Activated CD8-positive, alpha-beta memory T cell treated with anti-CD3 and anti-CD28 coated beads for 4 hours (primary cell): Measurements from ENCODE around the gene CRYZL1.
"Not testable (repeated sequence)": the region's sequence is repeated elsewhere in the genome, so short reads cannot be mapped to it uniquely, and the experiment has no call there.

Experiments
- DNase-seq, 2 donors: peaks; one replicate each; pipeline ENCODE4 v3.0.0-alpha.2; 2020; ENCODE audit warnings: low read depth in 2 of 2

Gene CRYZL1

GRCh38 chr21:33626151-33626550 lies 15.4 kb downstream of the CRYZL1 start:
- not testable (repeated sequence) for DNase-seq

- no peak for DNase-seq
Measured at GRCh38 chr21:33622253-33622652, 19.3 kb downstream of the CRYZL1 start.

GRCh38 chr21:33619726-33620125 lies 21.8 kb downstream of the CRYZL1 start:
- DNase-seq, result no peak

GRCh38 chr21:33618407-33618806 lies 23.1 kb downstream of the CRYZL1 start:
- DNase-seq, result no peak

- DNase-seq, result not testable (repeated sequence)
Measured at GRCh38 chr21:33617565-33617964, 24.0 kb downstream of the CRYZL1 start.

- no peak for DNase-seq
Measured at GRCh38 chr21:33611006-33611744, 30.4 kb downstream of the CRYZL1 start.

GRCh38 chr21:33608559-33608958 lies 33.0 kb downstream of the CRYZL1 start:
- DNase-seq, result no peak

GRCh38 chr21:33598051-33598450 lies 43.5 kb downstream of the CRYZL1 start:
- no peak for DNase-seq

- peak; percentile 66 to 70 for DNase-seq
Measured at GRCh38 chr21:33588485-33589335, 52.8 kb downstream of the CRYZL1 start, which contains the start of gene DONSON. Gene DONSON (minus strand): TSS chr21:33588684. CDS start chr21:33588641, 43 bp downstream.

- DNase-seq, result no peak
Measured at GRCh38 chr21:33587792-33588484, 53.6 kb downstream of the CRYZL1 start.

- DNase-seq, result no peak
Measured at GRCh38 chr21:33586927-33587326, 54.6 kb downstream of the CRYZL1 start.

- DNase-seq, result no peak
Measured at GRCh38 chr21:33584455-33584854, 57.1 kb downstream of the CRYZL1 start.

GRCh38 chr21:33578959-33579542 lies 62.5 kb downstream of the CRYZL1 start:
- DNase-seq, result no peak

GRCh38 chr21:33578214-33578613 lies 63.3 kb downstream of the CRYZL1 start:
- no peak for DNase-seq

GRCh38 chr21:33576741-33577141 lies 64.8 kb downstream of the CRYZL1 start:
- DNase-seq, result not testable (repeated sequence)

- DNase-seq, result no peak
Measured at GRCh38 chr21:33572350-33572749, 69.2 kb downstream of the CRYZL1 start.

GRCh38 chr21:33569991-33570390 lies 71.5 kb downstream of the CRYZL1 start:
- DNase-seq, result no peak

- DNase-seq, result no peak
Measured at GRCh38 chr21:33568448-33568847, 73.1 kb downstream of the CRYZL1 start.

GRCh38 chr21:33567914-33568313 lies 73.6 kb downstream of the CRYZL1 start:
- no peak for DNase-seq

- DNase-seq, result no peak
Measured at GRCh38 chr21:33566514-33566913, 75.0 kb downstream of the CRYZL1 start.

GRCh38 chr21:33562389-33562788 lies 79.2 kb downstream of the CRYZL1 start:
- DNase-seq, result no peak

- DNase-seq, result no peak
Measured at GRCh38 chr21:33561373-33561772, 80.2 kb downstream of the CRYZL1 start.
